OCI-LY7 (cell line): ENCODE results near the gene FEM1A. TPM values are rescaled to one million over a fixed set of nuclear protein-coding genes. Genes with fewer than 3 reads are reported as not detected.

ENCODE experiments used
- Bru-seq: library from RNA; stranded (reverse); fragments of 400-500 nt; gene quantifications from one replicate; lab custom pipeline; 2021; lab: Mats Ljungman, UMichigan
- BruChase-seq, 2 experiments: library from RNA; stranded (reverse); fragments of 400-500 nt; gene quantifications; one replicate each; lab custom pipeline; 2021; lab: Mats Ljungman, UMichigan
- BruUV-seq: library from RNA; stranded (reverse); fragments of 400-500 nt; replicated peaks from 2 replicates; lab custom pipeline; 2021; lab: Mats Ljungman, UMichigan
- CTCF ChIA-PET: fragments of 300-600 bp; sonication (Branson Sonifier 250); formaldehyde crosslinking; loops from one replicate; lab custom pipeline; 2022; ENCODE audit warnings: antibody characterized with exemption; ENCODE audit not compliant: unreplicated experiment; lab: Charles Lee
- POLR2A ChIA-PET: fragments of 300-600 bp; sonication (Branson Sonifier 250); formaldehyde crosslinking; loops from one replicate; lab custom pipeline; 2022; ENCODE audit warnings: antibody characterized with exemption; lab: Charles Lee
- DNase-seq: peaks from one replicate; pipeline ENCODE4 v3.0.0-alpha.2; 2015; ENCODE audit warnings: low spot score
- H2AFZ ChIP-seq: fragments of 200-600 bp; sonication (generic), shearing (Covaris generic); 2 replicates; pipeline ENCODE4 v1.6.1; 2014; ENCODE audit warnings: mild to moderate bottlenecking, antibody characterized with exemption, low read length, moderate library complexity
- H3K27ac ChIP-seq: fragments of 200-600 bp; sonication (generic); 2 replicates; pipeline ENCODE4 v1.5.1; 2014; ENCODE audit warnings: mixed run types, low read depth, mild to moderate bottlenecking, moderate library complexity, low read length, inconsistent platforms; ENCODE audit not compliant: poor library complexity, severe bottlenecking
- H3K36me3 ChIP-seq: fragments of 200-600 bp; sonication (generic); 2 replicates; pipeline ENCODE4 v1.6.1; 2014; ENCODE audit warnings: mild to moderate bottlenecking, antibody characterized with exemption, low read length, moderate library complexity, mixed read lengths; ENCODE audit not compliant: insufficient read depth
- H3K4me1 ChIP-seq: fragments of 200-600 bp; sonication (generic); 2 replicates; pipeline ENCODE4 v1.5.1; 2014; ENCODE audit warnings: mild to moderate bottlenecking, low read length; ENCODE audit not compliant: insufficient read depth, poor library complexity, severe bottlenecking
- H3K4me2 ChIP-seq: fragments of 200-600 bp; sonication (generic); 2 replicates; pipeline ENCODE4 v1.6.1; 2014; ENCODE audit warnings: mild to moderate bottlenecking, low read length
- H3K4me3 ChIP-seq: fragments of 200-600 bp; sonication (generic); 2 replicates; pipeline ENCODE4 v1.5.1; 2014; ENCODE audit warnings: mild to moderate bottlenecking, low read depth, low read length; ENCODE audit not compliant: poor library complexity, severe bottlenecking
- H3K79me2 ChIP-seq: fragments of 200-600 bp; sonication (generic); 2 replicates; pipeline ENCODE4 v1.6.1; 2016; ENCODE audit warnings: low read depth, mild to moderate bottlenecking, low read length, moderate library complexity, mixed read lengths; ENCODE audit not compliant: insufficient read depth
- H3K9me2 ChIP-seq: fragments of 200-600 bp; sonication (generic); 2 replicates; pipeline ENCODE4 v1.6.1; 2016; ENCODE audit warnings: mild to moderate bottlenecking, low read length, mixed read lengths; ENCODE audit not compliant: insufficient read depth
- H3K9me3 ChIP-seq: fragments of 200-600 bp; sonication (generic); 2 replicates; pipeline ENCODE4 v1.6.1; 2014; ENCODE audit warnings: mild to moderate bottlenecking, mixed run types, low read length, mixed read lengths
- H4K20me1 ChIP-seq: fragments of 200-600 bp; sonication (generic); 2 replicates; pipeline ENCODE4 v1.6.1; 2014; ENCODE audit warnings: mild to moderate bottlenecking, antibody characterized with exemption, low read length, moderate library complexity, mixed read lengths; ENCODE audit not compliant: insufficient read depth
- EZH2phosphoT487 ChIP-seq: fragments of 200-600 bp; sonication (generic); IDR thresholded peaks from 2 replicates; pipeline ENCODE4 v1.6.1; 2018; ENCODE audit warnings: low read depth, borderline replicate concordance, mild to moderate bottlenecking, mixed run types, antibody characterized with exemption, low read length, moderate library complexity, mixed read lengths
- intact Hi-C: fragments of 100-400 bp; cut with micrococcal nuclease; formaldehyde crosslinking; loops from one replicate; pipeline ENCODE4 v1.10.0; 2022; ENCODE audit not compliant: unreplicated experiment
- long read RNA-seq: library from polyadenylated mRNA; stranded (forward); transcript quantifications from one replicate; pipeline ENCODE4 v2.0.0, GENCODE V29; 2022
- total RNA-seq, 2 experiments: library from RNA; depleted of rRNA in 1 of 2; stranded (reverse); fragments of >200 nt in 1 of 2; shearing (Covaris generic) in 1 of 2; gene quantifications; 2 replicates each; pipeline ENCODE4 v1.2.3, GENCODE V29; 2014 to 2022
- TF ChIP-seq, protein P1 (sequence below): fragments of 200-600 bp; sonication (generic); conservative IDR thresholded peaks from 2 replicates; pipeline ENCODE4 v1.5.1; 2014; ENCODE audit warnings: mild to moderate bottlenecking, antibody characterized with exemption, low read length, moderate library complexity, mixed read lengths

FEM1A gene, protein sequence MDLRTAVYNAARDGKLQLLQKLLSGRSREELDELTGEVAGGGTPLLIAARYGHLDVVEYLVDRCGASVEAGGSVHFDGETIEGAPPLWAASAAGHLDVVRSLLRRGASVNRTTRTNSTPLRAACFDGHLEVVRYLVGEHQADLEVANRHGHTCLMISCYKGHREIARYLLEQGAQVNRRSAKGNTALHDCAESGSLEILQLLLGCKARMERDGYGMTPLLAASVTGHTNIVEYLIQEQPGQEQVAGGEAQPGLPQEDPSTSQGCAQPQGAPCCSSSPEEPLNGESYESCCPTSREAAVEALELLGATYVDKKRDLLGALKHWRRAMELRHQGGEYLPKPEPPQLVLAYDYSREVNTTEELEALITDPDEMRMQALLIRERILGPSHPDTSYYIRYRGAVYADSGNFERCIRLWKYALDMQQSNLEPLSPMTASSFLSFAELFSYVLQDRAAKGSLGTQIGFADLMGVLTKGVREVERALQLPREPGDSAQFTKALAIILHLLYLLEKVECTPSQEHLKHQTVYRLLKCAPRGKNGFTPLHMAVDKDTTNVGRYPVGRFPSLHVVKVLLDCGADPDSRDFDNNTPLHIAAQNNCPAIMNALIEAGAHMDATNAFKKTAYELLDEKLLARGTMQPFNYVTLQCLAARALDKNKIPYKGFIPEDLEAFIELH
- total RNA-seq (2014; rRNA removed; shearing (Covaris generic)) (11.5 and 17.5 TPM in 2 replicates), total RNA-seq (2022) (14.3 and 15.8 TPM in 2 replicates), Bru-seq, nascent RNA (percentile 70 among the genes with signal in this experiment), BruChase-seq, experiment 1, labeled RNA remaining after a 6-hour chase (percentile 71 among the genes with signal in this experiment), BruChase-seq, experiment 2, labeled RNA remaining after a 2-hour chase (percentile 90 among the genes with signal in this experiment)
- long read RNA-seq, full-length matches to known transcripts, result 34 of 34 reads
- long read RNA-seq, partial matches to known transcripts, result 0 of 34 reads
- long read RNA-seq, other reads (novel, unspliced or antisense), result 0 of 34 reads

DNA sequence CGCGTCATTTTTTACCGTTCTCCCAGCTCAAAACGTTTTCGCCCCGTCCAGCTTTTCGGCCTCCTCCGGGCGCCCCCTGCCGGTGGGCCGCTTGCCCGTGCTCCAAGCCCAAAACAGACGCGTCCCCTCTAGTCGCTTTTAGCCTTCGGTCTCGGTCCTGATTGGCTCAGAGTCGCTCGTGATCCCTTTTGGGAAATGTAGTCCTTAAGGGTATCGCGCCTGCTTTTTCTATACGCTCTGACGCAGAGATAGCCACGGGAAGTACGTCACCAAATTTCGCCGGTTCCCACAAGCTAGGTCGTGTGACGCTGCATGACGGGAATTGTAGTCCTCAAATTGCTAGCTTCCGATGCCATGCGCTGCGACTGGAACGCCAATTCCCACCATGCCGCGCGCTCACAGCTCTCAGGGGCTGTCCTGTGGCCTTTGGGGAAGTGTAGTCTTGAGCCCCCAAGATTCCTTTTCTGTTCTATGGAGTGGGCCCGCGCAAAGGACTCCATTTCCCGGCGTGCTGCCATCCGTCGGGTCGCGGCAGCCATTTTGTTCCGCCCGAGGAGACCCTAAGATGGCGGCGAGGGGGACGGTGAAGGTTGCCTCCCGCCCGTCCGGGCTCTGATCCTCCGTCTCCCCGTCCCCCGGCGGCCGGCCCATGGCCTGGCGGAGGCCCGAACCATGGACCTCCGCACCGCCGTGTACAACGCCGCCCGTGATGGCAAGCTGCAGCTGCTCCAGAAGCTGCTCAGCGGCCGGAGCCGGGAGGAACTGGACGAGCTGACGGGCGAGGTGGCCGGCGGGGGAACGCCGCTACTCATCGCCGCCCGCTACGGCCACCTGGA, at the start of gene FEM1A:
FEM1A (plus strand) TSS at position 552 of the 836 bp plus-strand sequence; CDS start at position 673, 121 bp downstream.
- intact Hi-C loops, result loop anchor here (1.0 to 10.0 kb wide), 4 partner anchors 59 to 387 kb away; partner anchors contain the start of genes CHAF1A, MYDGF and SH3GL1
- Histone ChIP-seq H3K4me1 (peaks cover 39% of the 10 kb centered on the region), H3K27ac (peak within 1 kb of the TSS; percentile 50), H3K9me3 (no peaks in the 10 kb centered on the region), H3K79me2 (peaks cover 46% of the 10 kb centered on the region), H3K9me2 (no peaks in the 10 kb centered on the region), H3K36me3 (peaks cover 36% of the 10 kb centered on the region), H3K4me2 (peak within 1 kb of the TSS; percentile 79), H4K20me1 (no peaks in the 10 kb centered on the region), H2AFZ (peak within 1 kb of the TSS; percentile 89), H3K4me3 (peak within 1 kb of the TSS; percentile 84)
- no TSS peak for BruUV-seq
- CTCF ChIA-PET, result interaction anchor here (0.5 to 1.6 kb wide), 10 partner anchors 9 to 908 kb away, joined by 3 to 11 read pairs (median 4); partner anchors contain the start of gene PLIN3
- TF ChIP-seq EZH2phosphoT487, result no peak
- TF ChIP-seq, protein P1, sequence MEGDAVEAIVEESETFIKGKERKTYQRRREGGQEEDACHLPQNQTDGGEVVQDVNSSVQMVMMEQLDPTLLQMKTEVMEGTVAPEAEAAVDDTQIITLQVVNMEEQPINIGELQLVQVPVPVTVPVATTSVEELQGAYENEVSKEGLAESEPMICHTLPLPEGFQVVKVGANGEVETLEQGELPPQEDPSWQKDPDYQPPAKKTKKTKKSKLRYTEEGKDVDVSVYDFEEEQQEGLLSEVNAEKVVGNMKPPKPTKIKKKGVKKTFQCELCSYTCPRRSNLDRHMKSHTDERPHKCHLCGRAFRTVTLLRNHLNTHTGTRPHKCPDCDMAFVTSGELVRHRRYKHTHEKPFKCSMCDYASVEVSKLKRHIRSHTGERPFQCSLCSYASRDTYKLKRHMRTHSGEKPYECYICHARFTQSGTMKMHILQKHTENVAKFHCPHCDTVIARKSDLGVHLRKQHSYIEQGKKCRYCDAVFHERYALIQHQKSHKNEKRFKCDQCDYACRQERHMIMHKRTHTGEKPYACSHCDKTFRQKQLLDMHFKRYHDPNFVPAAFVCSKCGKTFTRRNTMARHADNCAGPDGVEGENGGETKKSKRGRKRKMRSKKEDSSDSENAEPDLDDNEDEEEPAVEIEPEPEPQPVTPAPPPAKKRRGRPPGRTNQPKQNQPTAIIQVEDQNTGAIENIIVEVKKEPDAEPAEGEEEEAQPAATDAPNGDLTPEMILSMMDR, result peak; percentile 99
- peak; percentile 100 for DNase-seq
- POLR2A ChIA-PET, result interaction anchor here (0.6 to 1.5 kb wide), 8 partner anchors 9 to 98 kb away, joined by 3 to 8 read pairs (median 4); no protein-coding TSS in a partner anchor

GRCh38 chr19:4742723-4743646, 48.5 kb upstream of the FEM1A start:
- ChIA-PET CTCF (no interaction called here), POLR2A (interaction anchor here (0.5 to 0.7 kb wide), 2 partner anchors 48 to 53 kb away, joined by 3 to 4 read pairs; no protein-coding TSS in a partner anchor)
- Histone ChIP-seq H3K9me2 (no peaks in the 10 kb centered on the region), H3K4me2 (0 out of 2 replicates have a peak overlapping the region, but pooled peaks have one; percentile 11), H3K4me1 (peaks cover 9% of the 10 kb centered on the region), H3K36me3 (no peaks in the 10 kb centered on the region), H3K4me3 (no peak overlapping the region), H3K27ac (no peak overlapping the region), H2AFZ (0 out of 2 replicates have a peak overlapping the region, but pooled peaks have one; percentile 0), H3K79me2 (no peaks in the 10 kb centered on the region), H4K20me1 (no peaks in the 10 kb centered on the region), H3K9me3 (no peaks in the 10 kb centered on the region)
- intact Hi-C loops, result no loop called here
- no TSS peak for BruUV-seq
- TF ChIP-seq, protein P1, result no peak
- no peak for TF ChIP-seq EZH2phosphoT487
- no peak for DNase-seq
